Suprapubic skin (tissue), 4 donors: Measurements from ENCODE around the gene SIL1.

Experiments
- CTCF ChIP-seq, 2 donors: fragments of 200-600 bp in 1 of 2; fragments of 450-650 bp in 1 of 2; sonication (generic) in 1 of 2; IDR thresholded peaks; one replicate each; pipeline ENCODE4 v1.5.1; 2016 to 2019; ENCODE audit warnings: antibody characterized with exemption in 2 of 2, mild to moderate bottlenecking in 1 of 2, moderate library complexity in 1 of 2
- EP300 ChIP-seq: sonication (generic); formaldehyde crosslinking; IDR thresholded peaks from one replicate; pipeline ENCODE4 v1.6.1; 2017; ENCODE audit warnings: antibody characterized with exemption
- POLR2AphosphoS5 ChIP-seq, 3 donors: sonication (generic); formaldehyde crosslinking; IDR thresholded peaks; one replicate each; pipeline ENCODE4 v1.6.1; 2017; ENCODE audit warnings: antibody characterized with exemption in 3 of 3

GRCh38 chr5:138989720-138990119 lies 208.4 kb downstream of the SIL1 start:
- no peak for TF ChIP-seq EP300
- TF ChIP-seq CTCF (IDR thresholded peaks at IDR 0.05) = no peak
- no peak for TF ChIP-seq POLR2AphosphoS5 (IDR thresholded peaks at IDR 0.05)
